Activated CD8-positive, alpha-beta memory T cell treated with anti-CD3 and anti-CD28 coated beads, Interleukin-2, amount 50 U/mL, for 24 hours (primary cell): ENCODE measurements around the gene BCAM.
"Not testable (repeated sequence)": the region's sequence is repeated elsewhere in the genome, so short reads cannot be mapped to it uniquely, and the experiment has no call there.

Source experiments
- DNase-seq: peaks from one replicate; pipeline ENCODE4 v3.0.0-alpha.2; 2020; ENCODE audit errors: extremely low read depth

The BCAM gene

GRCh38 chr19:44848812-44849447, 40.0 kb downstream of the BCAM start:
- DNase-seq = no peak

GRCh38 chr19:44850641-44851109, 41.8 kb downstream of the BCAM start:
- DNase-seq = no peak

- DNase-seq = no peak
Observed at GRCh38 chr19:44851427-44851826, 42.5 kb downstream of the BCAM start.

- DNase-seq = no peak
Observed at GRCh38 chr19:44855606-44856005, 46.7 kb downstream of the BCAM start.

GRCh38 chr19:44856421-44857083, 47.6 kb downstream of the BCAM start:
- DNase-seq = no peak

- DNase-seq = no peak
Observed at GRCh38 chr19:44857837-44858236, 48.9 kb downstream of the BCAM start.

GRCh38 chr19:44861576-44861975, 52.7 kb downstream of the BCAM start:
- DNase-seq = not testable (repeated sequence)

GRCh38 chr19:44863990-44864389, 55.1 kb downstream of the BCAM start:
- no peak for DNase-seq

- DNase-seq = no peak
Observed at GRCh38 chr19:44865196-44865767, 56.4 kb downstream of the BCAM start.

- DNase-seq = no peak
Observed at GRCh38 chr19:44866664-44867063, 57.8 kb downstream of the BCAM start.

GRCh38 chr19:44867578-44867977, 58.7 kb downstream of the BCAM start:
- no peak for DNase-seq

GRCh38 chr19:44869733-44870470, 61.0 kb downstream of the BCAM start:
- no peak for DNase-seq
